ENCODE results near the gene NAA40.

GRCh38 chr11:63978551-63979239, 39.9 kb downstream of the NAA40 start:
- no peak for TF ChIP-seq CTCF (IDR thresholded peaks at IDR 0.05)
- TF ChIP-seq POLR2A (IDR thresholded peaks at IDR 0.05) = no peak
